OCI-LY1 (cell line): ENCODE data around the gene FIZ1.

Experiments
- H2AFZ ChIP-seq: fragments of 200-600 bp; sonication (generic), shearing (Covaris generic); 2 replicates; pipeline ENCODE4 v1.6.0; 2014; ENCODE audit warnings: antibody characterized with exemption, mild to moderate bottlenecking, low read length
- H3F3A ChIP-seq: fragments of 200-600 bp; sonication (generic), shearing (Covaris generic); 2 replicates; pipeline ENCODE4 v1.6.0; 2014; ENCODE audit warnings: mild to moderate bottlenecking, antibody characterized with exemption, low read length, moderate library complexity; ENCODE audit not compliant: insufficient read depth
- H3K27ac ChIP-seq: fragments of 200-600 bp; sonication (generic); 2 replicates; pipeline ENCODE4 v1.5.1; 2014; ENCODE audit warnings: low read length, mixed run types, mild to moderate bottlenecking, low read depth; ENCODE audit not compliant: poor library complexity, severe bottlenecking
- H3K27me3 ChIP-seq: fragments of 200-600 bp; sonication (generic); 2 replicates; pipeline ENCODE4 v1.6.0; 2014; ENCODE audit warnings: antibody characterized with exemption, mild to moderate bottlenecking, low read length, moderate library complexity; ENCODE audit not compliant: insufficient read depth
- H3K36me3 ChIP-seq: fragments of 200-600 bp; sonication (generic); 2 replicates; pipeline ENCODE4 v1.6.1; 2014; ENCODE audit warnings: mild to moderate bottlenecking, antibody characterized with exemption, low read length, moderate library complexity, mixed read lengths; ENCODE audit not compliant: insufficient read depth
- H3K4me1 ChIP-seq: fragments of 200-600 bp; sonication (generic); 2 replicates; pipeline ENCODE4 v1.5.1; 2014; ENCODE audit warnings: mild to moderate bottlenecking, low read length, moderate library complexity; ENCODE audit not compliant: insufficient read depth, severe bottlenecking
- H3K4me2 ChIP-seq: fragments of 200-600 bp; sonication (generic), shearing (Covaris generic); 2 replicates; pipeline ENCODE4 v1.6.1; 2014; ENCODE audit warnings: low read length
- H3K4me3 ChIP-seq: fragments of 200-600 bp; sonication (generic); 2 replicates; pipeline ENCODE4 v1.5.1; 2014; ENCODE audit warnings: low read length, low read depth, mild to moderate bottlenecking, mixed read lengths; ENCODE audit not compliant: poor library complexity, severe bottlenecking
- H3K79me2 ChIP-seq: fragments of 200-600 bp; shearing (Covaris generic); 2 replicates; pipeline ENCODE4 v1.6.1; 2016; ENCODE audit warnings: mixed run types, low read length, mixed read lengths; ENCODE audit not compliant: insufficient read depth
- H3K9ac ChIP-seq: fragments of 200-600 bp; sonication (generic), shearing (Covaris generic); 2 replicates; pipeline ENCODE4 v1.6.1; 2014; ENCODE audit warnings: mild to moderate bottlenecking, low read length, mixed read lengths
- H3K9me2 ChIP-seq: fragments of 200-600 bp; sonication (generic), shearing (Covaris generic); 2 replicates; pipeline ENCODE4 v1.6.1; 2014; ENCODE audit warnings: low read depth, mild to moderate bottlenecking, low read length, mixed read lengths
- H3K9me3 ChIP-seq: fragments of 200-600 bp; shearing (Covaris generic); 2 replicates; pipeline ENCODE4 v1.6.1; 2014; ENCODE audit warnings: low read length, mixed read lengths
- H4K20me1 ChIP-seq: fragments of 200-600 bp; sonication (generic), shearing (Covaris generic); 2 replicates; pipeline ENCODE4 v1.6.0; 2016; ENCODE audit warnings: mild to moderate bottlenecking, low read length; ENCODE audit not compliant: insufficient read depth
- EZH2 ChIP-seq: fragments of 200-600 bp; sonication (generic), shearing (Covaris generic); IDR thresholded peaks from 2 replicates; pipeline ENCODE4 v1.8.0; 2017; ENCODE audit warnings: borderline replicate concordance, mixed run types, mild to moderate bottlenecking, antibody characterized with exemption, low read length, moderate library complexity, mixed read lengths
- TF ChIP-seq, protein P1 (sequence below): fragments of 200-600 bp; sonication (generic), shearing (Covaris generic); IDR thresholded peaks from 2 replicates; pipeline ENCODE4 v1.5.1; 2017; ENCODE audit warnings: mild to moderate bottlenecking, antibody characterized with exemption, low read length, moderate library complexity, mixed read lengths

The FIZ1 gene

DNA sequence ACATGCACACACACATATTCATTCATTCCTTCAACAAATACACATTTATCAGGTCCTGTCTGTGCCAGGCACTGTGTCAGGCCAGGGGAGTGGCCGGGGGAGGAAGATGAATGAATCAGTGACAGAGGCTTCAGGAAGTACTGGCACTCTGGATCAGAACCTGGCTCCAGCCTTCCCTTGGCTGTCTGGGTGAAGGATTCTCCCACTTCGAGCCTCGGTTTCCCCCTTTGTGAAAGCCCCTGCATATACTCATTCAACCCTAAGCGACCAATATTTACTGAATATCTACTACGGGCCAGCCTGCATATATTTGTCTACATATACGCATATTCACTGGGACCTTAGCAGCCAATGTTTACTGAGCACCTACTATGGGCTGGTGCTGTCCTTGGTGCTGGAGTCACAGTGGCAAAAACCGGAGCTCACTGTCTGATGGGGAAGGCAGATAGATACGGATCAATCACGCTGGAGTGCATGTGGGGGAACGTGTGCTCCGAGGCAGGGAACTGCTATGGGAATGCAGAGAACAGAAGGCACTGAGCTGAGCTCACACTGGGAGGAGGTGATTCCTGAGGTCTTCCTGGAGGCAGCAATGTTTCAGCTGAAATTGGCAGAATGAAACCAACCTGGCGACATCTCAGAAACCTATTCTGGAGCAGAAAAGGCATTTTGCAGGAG lies 18.0 kb downstream of the FIZ1 start:
- TF ChIP-seq, protein P1, sequence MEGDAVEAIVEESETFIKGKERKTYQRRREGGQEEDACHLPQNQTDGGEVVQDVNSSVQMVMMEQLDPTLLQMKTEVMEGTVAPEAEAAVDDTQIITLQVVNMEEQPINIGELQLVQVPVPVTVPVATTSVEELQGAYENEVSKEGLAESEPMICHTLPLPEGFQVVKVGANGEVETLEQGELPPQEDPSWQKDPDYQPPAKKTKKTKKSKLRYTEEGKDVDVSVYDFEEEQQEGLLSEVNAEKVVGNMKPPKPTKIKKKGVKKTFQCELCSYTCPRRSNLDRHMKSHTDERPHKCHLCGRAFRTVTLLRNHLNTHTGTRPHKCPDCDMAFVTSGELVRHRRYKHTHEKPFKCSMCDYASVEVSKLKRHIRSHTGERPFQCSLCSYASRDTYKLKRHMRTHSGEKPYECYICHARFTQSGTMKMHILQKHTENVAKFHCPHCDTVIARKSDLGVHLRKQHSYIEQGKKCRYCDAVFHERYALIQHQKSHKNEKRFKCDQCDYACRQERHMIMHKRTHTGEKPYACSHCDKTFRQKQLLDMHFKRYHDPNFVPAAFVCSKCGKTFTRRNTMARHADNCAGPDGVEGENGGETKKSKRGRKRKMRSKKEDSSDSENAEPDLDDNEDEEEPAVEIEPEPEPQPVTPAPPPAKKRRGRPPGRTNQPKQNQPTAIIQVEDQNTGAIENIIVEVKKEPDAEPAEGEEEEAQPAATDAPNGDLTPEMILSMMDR, result no peak
- no peak for TF ChIP-seq EZH2
- Histone ChIP-seq H3K36me3 (peaks cover 11% of the 10 kb centered on the region), H4K20me1 (no peaks in the 10 kb centered on the region), H3K9me3 (no peaks in the 10 kb centered on the region), H3K9ac (peak overlapping the region; percentile 78), H3K27ac (peak overlapping the region; percentile 33), H2AFZ (peak overlapping the region; percentile 91; the same call in 1 of the 2 replicates), H3K4me3 (peak overlapping the region; percentile 73), H3K9me2 (no peaks in the 10 kb centered on the region), H3F3A (no peaks in the 10 kb centered on the region), H3K4me1 (peaks cover 23% of the 10 kb centered on the region), H3K79me2 (no peaks in the 10 kb centered on the region), H3K27me3 (no peaks in the 10 kb centered on the region; the same call in 1 of the 2 replicates), H3K4me2 (peak overlapping the region; percentile 86)

DNA sequence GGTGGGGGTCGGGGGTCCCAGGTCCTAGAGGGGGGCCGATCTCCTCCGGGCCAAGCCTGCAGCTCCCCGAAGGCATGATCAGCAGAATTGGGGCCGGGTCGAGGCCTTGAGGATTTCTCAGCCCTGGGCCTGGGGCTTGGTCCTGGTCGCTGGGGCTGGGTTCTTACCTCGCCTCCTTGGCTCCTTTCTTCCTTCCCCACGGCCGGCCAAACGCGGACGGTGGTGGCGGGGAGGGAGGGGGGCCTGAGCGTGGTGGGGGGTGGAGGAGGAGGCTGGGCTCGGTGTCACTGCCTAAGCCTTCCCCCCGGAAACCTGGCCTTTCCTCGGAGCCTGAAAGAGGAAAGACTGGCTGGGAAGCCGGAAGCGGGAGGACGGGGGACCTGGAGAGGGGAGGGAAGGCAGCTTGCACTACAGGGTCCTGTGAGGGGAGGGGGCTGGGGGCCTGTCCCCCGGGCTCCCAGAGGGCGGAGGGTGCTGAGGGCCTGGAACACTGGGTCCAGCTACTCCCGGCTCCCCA lies 18.6 kb downstream of the FIZ1 start, which contains the start of gene ZNF579:
ZNF579 (minus strand) TSS at position 221 of the 517 bp plus-strand sequence. CDS start 1,209 bp downstream, outside the sequence.
- H3K27ac ChIP-seq, result peak within 1 kb of the TSS; percentile 33
- H3K79me2 ChIP-seq, result no peaks in the 10 kb centered on the region
- no peaks in the 10 kb centered on the region for H4K20me1 ChIP-seq
- peaks cover 17% of the 10 kb centered on the region for H3K4me1 ChIP-seq
- peak within 1 kb of the TSS; percentile 86 for H3K4me2 ChIP-seq
- peak within 1 kb of the TSS; percentile 91; the same call in 1 of the 2 replicates for H2AFZ ChIP-seq
- no peaks in the 10 kb centered on the region for H3K9me3 ChIP-seq
- H3K36me3 ChIP-seq, result peaks cover 11% of the 10 kb centered on the region
- no peaks in the 10 kb centered on the region for H3F3A ChIP-seq
- no peaks in the 10 kb centered on the region; the same call in 1 of the 2 replicates for H3K27me3 ChIP-seq
- H3K9me2 ChIP-seq, result no peaks in the 10 kb centered on the region
- H3K9ac ChIP-seq, result peak within 1 kb of the TSS; percentile 78
- TF ChIP-seq, protein P1, result no peak
- TF ChIP-seq EZH2, result no peak
- H3K4me3 ChIP-seq, result peak within 1 kb of the TSS; percentile 73

DNA sequence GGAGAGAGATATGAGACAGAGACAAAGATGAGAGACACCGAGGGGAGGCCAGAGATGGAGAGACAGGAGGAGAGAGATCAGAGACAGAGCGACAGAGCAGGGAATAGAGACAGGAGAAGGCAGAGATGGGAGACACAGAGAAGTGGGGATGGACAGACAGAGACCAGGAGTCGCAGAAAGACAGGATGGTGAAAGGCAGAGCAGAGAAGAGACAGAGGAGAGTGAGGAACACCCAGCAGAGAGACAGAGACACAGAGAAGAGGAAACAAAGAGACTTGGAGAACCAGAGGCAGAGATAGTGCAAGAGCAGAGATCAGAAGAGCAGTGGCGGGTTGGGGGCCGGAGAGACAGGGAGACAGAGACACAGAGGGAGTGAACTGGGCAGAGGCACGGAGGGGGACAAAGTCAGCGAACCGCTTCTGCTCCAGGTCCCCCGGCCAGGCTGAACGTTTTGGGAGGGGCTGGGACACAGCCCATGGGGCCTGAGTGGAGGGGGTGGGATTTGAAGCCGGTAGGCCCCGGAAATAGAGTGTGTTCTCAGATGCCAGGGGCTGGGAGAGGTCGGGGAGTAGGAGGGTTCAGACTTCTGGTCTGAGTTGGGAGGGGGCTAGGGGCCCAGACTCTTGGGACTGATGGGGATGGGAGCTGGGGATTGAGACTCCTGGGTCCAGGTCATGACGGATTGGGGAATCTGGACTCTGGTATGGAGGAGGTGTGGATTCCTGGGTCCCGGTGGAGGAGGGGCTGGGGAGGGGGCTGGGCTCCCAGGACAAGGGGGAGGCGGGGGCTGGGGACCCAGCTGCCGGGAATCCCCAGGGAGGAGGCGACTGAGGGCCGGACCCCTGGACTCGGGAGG lies 19.3 kb downstream of the FIZ1 start:
- Histone ChIP-seq H3K4me1 (peaks cover 15% of the 10 kb centered on the region), H3K27ac (peak overlapping the region; percentile 29), H3K9me2 (no peaks in the 10 kb centered on the region), H3K9ac (peak overlapping the region; percentile 78), H4K20me1 (no peaks in the 10 kb centered on the region), H3K9me3 (no peaks in the 10 kb centered on the region), H3K4me3 (peak overlapping the region; percentile 73), H3K36me3 (peaks cover 11% of the 10 kb centered on the region), H2AFZ (no peak overlapping the region), H3F3A (no peaks in the 10 kb centered on the region), H3K4me2 (peak overlapping the region; percentile 86), H3K79me2 (no peaks in the 10 kb centered on the region), H3K27me3 (no peaks in the 10 kb centered on the region; the same call in 1 of the 2 replicates)
- no peak for TF ChIP-seq EZH2
- TF ChIP-seq, protein P1, result no peak
